ENCODE measurements around the gene FGF19. TPM values are rescaled to one million over a fixed set of nuclear protein-coding genes. Genes with fewer than 3 reads are reported as not detected.
"Not testable (repeated sequence)": the region's sequence is repeated elsewhere in the genome, so short reads cannot be mapped to it uniquely, and the experiment has no call there.

FGF19 gene
- total RNA-seq, 1 donor = not detected

- no peak for TF ChIP-seq CTCF (IDR thresholded peaks at IDR 0.05; ENCODE audit: insufficient read depth, low read length)
- DNase-seq (ENCODE audit: low read depth) = no peak
- H3K4me3 ChIP-seq (ENCODE audit: low read depth, low read length) = no peak overlapping the region
Measured at GRCh38 chr11:69692422-69692821, 11.4 kb downstream of the FGF19 start.

- TF ChIP-seq CTCF (IDR thresholded peaks at IDR 0.05; ENCODE audit: insufficient read depth, low read length) = no peak
- no peak overlapping the region for H3K4me3 ChIP-seq (ENCODE audit: low read depth, low read length)
- DNase-seq (ENCODE audit: low read depth) = peak; percentile 64
Measured at GRCh38 chr11:69691463-69691862, 12.4 kb downstream of the FGF19 start.

GRCh38 chr11:69689484-69690319, 14.1 kb downstream of the FGF19 start:
- no peak for TF ChIP-seq CTCF (IDR thresholded peaks at IDR 0.05; ENCODE audit: insufficient read depth, low read length)
- H3K4me3 ChIP-seq (ENCODE audit: low read depth, low read length) = no peak overlapping the region
- no peak for DNase-seq (ENCODE audit: low read depth)

- not testable (repeated sequence) for H3K4me3 ChIP-seq (ENCODE audit: low read depth, low read length); DNase-seq (ENCODE audit: low read depth)
Measured at GRCh38 chr11:69687969-69688771, 15.7 kb downstream of the FGF19 start.

- TF ChIP-seq CTCF (IDR thresholded peaks at IDR 0.05; ENCODE audit: insufficient read depth, low read length) = no peak
- H3K4me3 ChIP-seq (ENCODE audit: low read depth, low read length) = no peak overlapping the region
- DNase-seq (ENCODE audit: low read depth) = no peak
Measured at GRCh38 chr11:69686856-69687255, 17.0 kb downstream of the FGF19 start.

GRCh38 chr11:69686452-69686851, 17.4 kb downstream of the FGF19 start:
- DNase-seq (ENCODE audit: low read depth) = no peak
- TF ChIP-seq CTCF (IDR thresholded peaks at IDR 0.05; ENCODE audit: insufficient read depth, low read length) = no peak
- no peak overlapping the region for H3K4me3 ChIP-seq (ENCODE audit: low read depth, low read length)

- no peak for DNase-seq (ENCODE audit: low read depth)
- no peak overlapping the region for H3K4me3 ChIP-seq (ENCODE audit: low read depth, low read length)
- TF ChIP-seq CTCF (IDR thresholded peaks at IDR 0.05; ENCODE audit: insufficient read depth, low read length) = no peak
Measured at GRCh38 chr11:69685348-69685747, 18.5 kb downstream of the FGF19 start.
